GM18951 (cell line): Measurements from ENCODE around the gene TSPAN5.
A peak's percentile ranks its signal among the peaks of the same experiment; 100 is the strongest.
"Not testable (repeated sequence)": the region's sequence is repeated elsewhere in the genome, so short reads cannot be mapped to it uniquely, and the experiment has no call there.

Experiments used
- POLR2A ChIP-seq: IDR thresholded peaks from 4 replicates; pipeline ENCODE4 v1.6.1; 2011; ENCODE audit warnings: mild to moderate bottlenecking; ENCODE audit not compliant: insufficient read length, insufficient read depth; ENCODE audit errors: extremely low read depth
- in situ Hi-C: fragments of 300-500 bp; cut with MboI; formaldehyde crosslinking; loops from one replicate; pipeline ENCODE4 v1.12.0; 2022; ENCODE audit warnings: low sequenced_read_pairs, mixed read lengths, inconsistent platforms; ENCODE audit not compliant: unreplicated experiment

Gene TSPAN5

GRCh38 chr4:98658287-98659105 lies at the start of gene TSPAN5:
Gene TSPAN5 (minus strand): TSS chr4:98658611.
- in situ Hi-C loops, result no loop called here
- peak; percentile 43 for TF ChIP-seq POLR2A

DNA sequence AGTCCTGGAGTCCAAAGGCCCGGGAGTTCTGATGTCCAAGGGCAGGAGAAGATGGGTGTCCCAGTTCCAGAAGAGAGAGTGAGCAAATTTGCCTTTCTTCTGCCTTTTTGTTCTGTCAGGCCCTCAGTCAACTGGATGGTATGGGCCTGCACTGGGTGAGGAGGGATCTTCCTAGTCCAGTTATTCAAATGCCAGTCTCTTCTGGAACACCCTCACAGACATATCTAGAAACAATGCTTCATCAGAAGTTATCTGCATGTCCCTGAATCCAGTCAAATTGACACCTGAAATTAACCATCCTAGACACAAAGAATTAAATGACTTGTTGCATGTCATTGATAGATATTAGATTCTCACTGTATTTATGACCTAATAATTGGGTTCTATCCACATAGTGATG lies 48.5 kb upstream of the TSPAN5 start:
- no peak for TF ChIP-seq POLR2A
- in situ Hi-C loops, result no loop called here

GRCh38 chr4:98706200-98706813 lies 47.9 kb upstream of the TSPAN5 start:
- in situ Hi-C loops, result no loop called here
- TF ChIP-seq POLR2A, result no peak

GRCh38 chr4:98705586-98705985 lies 47.2 kb upstream of the TSPAN5 start:
- in situ Hi-C loops, result not testable (repeated sequence)

DNA sequence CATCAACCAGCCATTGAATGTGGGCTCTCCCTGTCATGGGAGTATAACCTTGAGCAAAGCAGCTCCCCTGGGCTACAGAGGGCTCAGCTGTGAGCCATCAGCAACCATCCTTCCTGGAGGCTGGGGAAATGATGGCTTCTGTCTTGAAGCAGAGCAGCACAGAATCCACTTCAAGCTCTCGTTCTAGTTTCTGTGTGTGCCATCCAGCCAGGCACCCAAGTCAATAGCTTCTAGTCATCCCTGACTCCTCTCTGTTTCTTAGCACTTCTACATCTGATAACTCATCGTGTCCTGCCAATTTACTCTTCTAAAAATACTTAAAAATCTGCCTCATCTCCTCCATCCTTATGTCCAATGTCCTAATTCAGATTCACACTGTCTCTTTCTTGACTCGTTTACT lies 42.2 kb upstream of the TSPAN5 start:
- no peak for TF ChIP-seq POLR2A
- in situ Hi-C loops, result no loop called here

- in situ Hi-C loops, result no loop called here
- no peak for TF ChIP-seq POLR2A
These were observed 35.7 kb upstream of the TSPAN5 start for GRCh38 chr4:98694076-98694475.

DNA sequence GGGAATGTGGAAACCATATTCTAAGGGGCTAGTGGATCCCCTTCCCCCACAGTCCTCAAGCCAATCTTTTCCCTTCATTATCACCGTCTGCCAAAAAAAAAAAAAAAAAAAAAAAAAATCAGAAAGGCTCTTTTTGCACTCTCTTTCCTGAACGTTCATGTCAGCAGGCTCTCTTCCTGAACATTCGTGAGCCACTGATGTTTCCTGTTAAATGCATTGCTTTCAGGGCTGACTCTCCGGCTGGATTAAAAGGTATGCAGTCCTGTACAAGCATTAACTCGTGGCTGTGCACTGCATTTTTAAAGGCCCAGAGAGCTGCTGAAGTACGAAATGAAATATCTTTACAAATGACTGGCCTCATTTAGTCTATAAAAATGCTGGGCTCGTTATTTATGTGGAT lies 34.0 kb upstream of the TSPAN5 start:
- TF ChIP-seq POLR2A, result no peak
- in situ Hi-C loops, result no loop called here

GRCh38 chr4:98691588-98691987 lies 33.2 kb upstream of the TSPAN5 start:
- no peak for TF ChIP-seq POLR2A
- in situ Hi-C loops, result no loop called here

- in situ Hi-C loops, result no loop called here
- no peak for TF ChIP-seq POLR2A
These were observed 31.2 kb upstream of the TSPAN5 start for GRCh38 chr4:98689507-98690174.

DNA sequence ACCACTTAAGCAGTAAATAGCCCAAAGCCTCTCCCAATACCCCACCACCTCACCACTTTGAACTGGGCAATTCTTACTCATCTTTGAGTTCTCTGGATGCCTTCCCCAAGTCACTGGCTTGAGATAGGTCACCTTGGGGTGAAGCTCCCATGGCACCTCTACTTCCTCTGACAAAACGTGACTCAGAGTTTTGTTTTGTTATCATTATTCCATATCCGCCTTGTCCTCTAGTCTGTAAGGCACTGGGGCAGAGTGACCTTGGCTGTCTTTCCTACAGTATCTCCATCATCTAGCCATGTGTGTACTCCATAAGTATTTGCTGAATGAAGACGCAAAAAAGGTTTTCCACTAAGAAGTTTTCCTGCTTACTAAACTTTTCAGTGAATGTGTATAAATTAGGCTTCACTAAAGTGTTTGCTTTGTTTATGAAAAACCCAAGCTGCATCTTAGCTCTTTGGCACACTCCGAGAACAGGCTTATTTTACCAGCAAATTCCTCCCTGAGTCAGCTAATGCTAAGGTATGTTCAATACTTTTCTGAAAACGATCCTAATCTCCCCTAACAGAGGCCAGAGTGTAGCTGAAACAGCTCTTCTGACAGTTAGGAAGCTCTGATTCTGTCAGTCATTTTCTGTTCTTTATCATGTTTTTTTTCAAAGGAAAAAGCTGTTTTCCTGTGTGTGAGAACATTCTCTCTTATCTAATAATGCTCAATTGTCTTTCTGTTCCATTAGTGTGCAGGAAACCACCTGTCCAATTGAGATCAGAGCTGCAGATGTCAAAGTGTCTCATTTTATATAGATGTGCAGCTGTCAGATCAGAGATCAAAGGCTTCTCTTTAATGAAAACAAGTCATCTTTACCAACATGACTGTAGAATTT lies 30.2 kb upstream of the TSPAN5 start:
- in situ Hi-C loops, result no loop called here
- TF ChIP-seq POLR2A, result no peak

DNA sequence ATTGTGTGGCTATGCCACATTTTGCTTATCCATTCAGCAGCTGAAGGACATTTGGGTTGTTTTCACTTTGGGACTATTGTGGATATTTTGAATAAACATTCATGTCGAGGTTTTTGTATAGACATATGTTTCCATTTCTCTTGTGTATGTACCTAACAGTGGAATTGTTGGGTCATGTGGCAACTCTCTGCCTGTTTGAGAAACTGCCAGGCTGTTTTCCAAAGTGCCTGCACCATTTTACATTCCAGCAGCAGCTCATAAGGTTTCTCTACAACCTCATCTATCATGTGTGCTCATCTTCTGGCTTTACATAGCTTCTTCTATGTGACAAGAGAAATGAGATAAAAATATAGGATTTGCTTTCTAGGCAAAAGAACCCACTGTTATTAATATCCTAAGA lies 29.5 kb upstream of the TSPAN5 start:
- TF ChIP-seq POLR2A, result no peak
- in situ Hi-C loops, result no loop called here

DNA sequence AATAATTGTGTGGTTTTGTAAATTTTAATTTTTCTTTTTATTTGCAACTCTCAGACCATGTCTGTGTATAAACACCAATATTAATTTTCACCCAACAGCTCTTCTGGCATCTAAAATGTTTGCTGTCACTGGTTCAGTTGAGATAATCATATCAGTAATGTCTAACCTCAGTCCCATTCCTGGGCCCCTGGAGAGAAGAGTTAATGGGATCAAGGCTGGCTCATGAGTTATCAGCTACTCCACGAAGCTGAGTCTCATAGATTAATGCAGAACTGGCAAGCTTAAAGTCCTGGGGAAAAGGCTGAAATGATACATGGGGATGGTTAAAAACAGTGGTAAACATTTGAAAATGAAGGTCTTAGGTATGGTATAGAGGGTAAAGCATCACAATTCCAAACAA lies 28.4 kb upstream of the TSPAN5 start:
- no peak for TF ChIP-seq POLR2A
- in situ Hi-C loops, result no loop called here
